HFFc6 (cell line): ENCODE results near the gene RGS11. TPM values are rescaled to one million over a fixed set of nuclear protein-coding genes. Genes with fewer than 3 reads are reported as not detected.

Experiments used
- DNase-seq: peaks from one replicate; pipeline ENCODE4 v3.0.0-alpha.2; 2018
- H3K27ac Mint-ChIP-seq: 2 replicates; pipeline ENCODE4 v1.8.0; 2020; ENCODE audit warnings: mild to moderate bottlenecking, mixed read lengths
- H3K27me3 Mint-ChIP-seq: 2 replicates; pipeline ENCODE4 v1.8.0; 2021; ENCODE audit warnings: mild to moderate bottlenecking, moderate library complexity, mixed read lengths; ENCODE audit not compliant: insufficient read depth
- H3K36me3 Mint-ChIP-seq: 2 replicates; pipeline ENCODE4 v1.8.0; 2021; ENCODE audit warnings: low read depth, mixed read lengths
- H3K4me1 Mint-ChIP-seq: 2 replicates; pipeline ENCODE4 v1.8.0; 2020; ENCODE audit warnings: low read depth, mixed read lengths
- H3K4me3 Mint-ChIP-seq: 2 replicates; pipeline ENCODE4 v1.8.0; 2020; ENCODE audit warnings: mild to moderate bottlenecking, moderate library complexity, mixed read lengths
- H3K9me3 Mint-ChIP-seq: 2 replicates; pipeline ENCODE4 v1.8.0; 2020; ENCODE audit warnings: mild to moderate bottlenecking, mixed read lengths
- CTCF ChIP-seq: fragments of 200-600 bp; sonication (generic); IDR thresholded peaks from 2 replicates; pipeline ENCODE4 v1.5.0; 2021; ENCODE audit warnings: antibody characterized with exemption, mild to moderate bottlenecking
- total RNA-seq, 6 experiments: library from RNA; stranded (reverse); fragmentation: NEBNext Ultra II Directional; extraction: Animal tissue kit (Norgen Biotek cat#: 25700); gene quantifications; 2 replicates in 1 of 6; 3 replicates in 5 of 6; pipeline ENCODE4 v1.2.3, GENCODE V29; 2021

Gene RGS11
- total RNA-seq, 6 experiments from 2014 or later = 1.5 to 3.5 (median 2.3) TPM

- DNase-seq = no peak
- TF ChIP-seq CTCF = no peak
- Mint-ChIP-seq H3K27me3 (no peaks in the 10 kb centered on the region; the same call in 1 of the 2 replicates), H3K4me1 (no peaks in the 10 kb centered on the region), H3K36me3 (no peaks in the 10 kb centered on the region), H3K27ac (no peak overlapping the region), H3K4me3 (no peak overlapping the region), H3K9me3 (no peaks in the 10 kb centered on the region)
Observed at GRCh38 chr16:305916-306626, 30.3 kb upstream of the RGS11 start.

- Mint-ChIP-seq H3K27ac (no peak overlapping the region), H3K4me1 (no peaks in the 10 kb centered on the region), H3K4me3 (no peak overlapping the region), H3K9me3 (no peaks in the 10 kb centered on the region), H3K27me3 (no peaks in the 10 kb centered on the region; the same call in none of the 2 replicates), H3K36me3 (no peaks in the 10 kb centered on the region)
- peak; percentile 23; the same call in 1 of the 2 replicates for TF ChIP-seq CTCF
- DNase-seq = no peak
Observed at GRCh38 chr16:303760-304505, 28.2 kb upstream of the RGS11 start.

GRCh38 chr16:301950-302349 lies 26.2 kb upstream of the RGS11 start:
- Mint-ChIP-seq H3K4me1 (no peaks in the 10 kb centered on the region), H3K27me3 (no peaks in the 10 kb centered on the region; the same call in none of the 2 replicates), H3K4me3 (no peak overlapping the region), H3K9me3 (no peaks in the 10 kb centered on the region), H3K36me3 (no peaks in the 10 kb centered on the region), H3K27ac (no peak overlapping the region)
- TF ChIP-seq CTCF = no peak
- no peak for DNase-seq

- TF ChIP-seq CTCF = no peak
- Mint-ChIP-seq H3K9me3 (no peaks in the 10 kb centered on the region), H3K27ac (no peak overlapping the region), H3K4me3 (no peak overlapping the region), H3K27me3 (no peaks in the 10 kb centered on the region; the same call in none of the 2 replicates), H3K4me1 (no peaks in the 10 kb centered on the region), H3K36me3 (no peaks in the 10 kb centered on the region)
- DNase-seq = no peak
Observed at GRCh38 chr16:301235-301634, 25.5 kb upstream of the RGS11 start.

- no peak for TF ChIP-seq CTCF
Observed at GRCh38 chr16:297832-298231, 22.1 kb upstream of the RGS11 start.

More at GRCh38 chr16:297832-298231, 22.1 kb upstream of the RGS11 start:
- Mint-ChIP-seq H3K27ac (no peak overlapping the region), H3K9me3 (no peaks in the 10 kb centered on the region), H3K27me3 (no peaks in the 10 kb centered on the region; the same call in none of the 2 replicates), H3K4me3 (no peak overlapping the region), H3K4me1 (no peaks in the 10 kb centered on the region), H3K36me3 (no peaks in the 10 kb centered on the region)
- no peak for DNase-seq
